CD4-positive, alpha-beta T cell treated with Interleukin-2 at 100 ng/mL for 4 hours (primary cell): ENCODE measurements around the gene NADSYN1.
"Not testable (repeated sequence)": the region's sequence is repeated elsewhere in the genome, so short reads cannot be mapped to it uniquely, and the experiment has no call there.

Experiments used
- DNase-seq: peaks from one replicate; pipeline ENCODE4 v3.0.0-alpha.2; 2020; ENCODE audit warnings: low spot score

The NADSYN1 gene

DNA sequence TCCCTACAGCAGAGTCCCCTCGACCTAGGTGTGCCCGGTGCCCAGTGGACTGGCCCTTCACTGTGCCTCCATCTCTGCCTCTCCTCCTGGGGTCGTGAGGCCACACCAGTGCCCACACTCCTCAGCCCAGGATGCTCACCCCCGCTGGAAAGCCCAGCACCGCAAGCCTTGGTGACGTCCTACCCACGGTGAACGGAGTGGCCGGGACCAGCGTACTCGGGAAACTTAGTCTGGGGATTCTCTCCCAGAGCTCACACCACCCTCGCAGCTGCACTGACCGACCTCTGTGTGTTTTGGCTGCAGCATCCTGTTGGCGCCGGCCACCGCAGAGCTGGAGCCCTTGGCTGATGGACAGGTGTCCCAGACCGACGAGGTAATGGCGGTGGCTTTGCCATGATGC, 38.5 kb downstream of the NADSYN1 start:
- no peak for DNase-seq

DNA sequence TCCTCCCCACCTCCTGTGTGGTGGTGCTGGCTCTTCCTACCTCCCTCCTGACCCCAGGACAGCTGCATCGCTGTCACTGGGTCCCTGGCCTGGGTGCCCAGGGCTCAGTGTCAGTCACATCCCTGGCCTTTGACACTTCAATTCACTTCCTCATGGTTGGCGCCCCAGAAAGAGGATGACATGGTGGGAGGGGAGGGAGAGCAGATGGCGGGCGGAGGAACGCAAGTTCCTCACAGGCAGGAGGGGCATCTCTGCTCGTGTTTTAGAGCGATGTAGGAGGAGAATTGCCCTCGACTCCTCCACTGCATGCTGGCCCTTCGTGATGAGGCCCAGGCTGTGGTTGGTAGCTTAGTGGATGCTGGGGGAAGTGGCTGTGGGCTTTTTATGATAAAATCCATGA, 38.9 kb downstream of the NADSYN1 start:
- no peak for DNase-seq

DNA sequence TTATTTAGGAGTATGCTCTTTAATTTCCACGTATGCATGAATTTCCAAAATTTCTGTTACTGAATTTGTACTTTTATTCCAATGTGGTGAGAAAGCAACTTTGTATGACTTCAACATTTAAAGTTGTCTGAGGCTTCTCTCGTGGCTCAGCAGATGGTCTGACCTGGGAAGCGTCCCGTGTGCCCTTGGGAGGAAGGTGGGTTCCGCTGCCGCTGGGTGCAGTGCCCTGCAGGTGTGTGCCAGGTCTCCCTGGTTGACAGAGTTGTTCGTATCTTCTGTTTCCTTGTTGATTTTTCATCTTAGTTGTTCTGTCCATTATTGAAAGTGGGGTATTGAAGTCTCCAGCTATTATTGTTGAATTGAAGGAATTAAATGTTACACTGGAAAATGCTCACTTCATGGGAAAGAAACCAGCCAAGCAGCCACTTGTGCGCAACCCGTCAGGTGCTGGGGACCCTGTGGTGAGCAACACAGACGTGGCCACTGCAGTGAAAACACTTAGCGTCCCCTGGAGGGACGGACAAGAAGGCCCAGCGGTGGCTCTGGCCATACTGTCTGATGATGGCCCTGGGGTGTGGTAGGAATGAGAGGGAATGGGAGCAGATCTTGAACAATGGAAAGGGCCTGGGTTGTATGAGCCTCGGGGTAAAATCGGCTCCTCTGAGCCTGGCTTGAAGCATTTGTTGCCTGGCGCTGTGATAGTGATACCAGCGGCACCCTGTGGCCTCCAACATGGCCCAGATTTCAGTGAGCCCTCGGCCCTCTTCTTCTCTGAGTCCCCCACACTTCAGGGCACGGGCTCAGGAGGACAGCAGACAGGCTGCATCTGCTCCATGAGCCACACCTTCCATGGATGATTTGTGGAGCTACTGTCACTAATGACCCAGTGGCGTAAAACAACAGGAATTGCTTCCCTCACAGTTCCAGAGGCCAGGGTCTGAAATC, 42.6 kb downstream of the NADSYN1 start:
- no peak for DNase-seq

DNA sequence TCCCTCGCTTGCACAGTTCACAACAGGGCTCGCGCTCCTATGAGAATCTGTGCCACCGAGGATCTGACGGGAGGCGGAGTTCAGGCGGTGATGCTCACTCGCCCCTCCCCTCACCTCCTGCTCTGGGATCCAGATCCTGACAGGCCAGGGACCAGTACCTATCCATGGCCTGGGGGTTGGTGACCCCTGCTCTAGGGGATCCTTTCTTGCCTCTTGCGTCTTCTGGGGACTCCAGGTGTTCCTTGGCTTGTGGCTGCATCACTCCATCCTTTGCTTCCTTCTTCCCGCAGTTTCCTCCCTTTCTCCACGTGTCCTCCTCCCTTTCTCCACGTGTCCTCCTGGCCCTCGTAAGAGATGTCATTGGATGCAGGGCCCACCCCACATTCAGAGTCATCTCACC, 43.4 kb downstream of the NADSYN1 start:
- DNase-seq = no peak

DNA sequence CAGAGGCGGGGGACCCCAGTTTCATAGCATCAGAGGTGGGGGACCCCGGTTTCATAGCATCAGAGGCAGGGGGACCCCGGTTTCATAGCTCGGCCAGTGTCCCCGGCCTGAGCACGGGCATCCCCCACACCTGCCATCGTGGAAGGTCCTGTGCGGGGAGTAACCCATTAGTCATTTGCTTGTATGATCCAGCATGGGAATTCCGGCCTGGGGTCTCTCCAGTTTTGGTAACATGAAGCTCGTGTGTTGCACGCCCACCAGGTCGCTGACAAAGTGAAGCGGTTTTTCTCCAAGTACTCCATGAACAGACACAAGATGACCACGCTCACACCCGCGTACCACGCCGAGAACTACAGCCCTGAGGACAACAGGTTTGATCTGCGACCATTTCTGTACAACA, 45.1 kb downstream of the NADSYN1 start:
- no peak for DNase-seq

DNA sequence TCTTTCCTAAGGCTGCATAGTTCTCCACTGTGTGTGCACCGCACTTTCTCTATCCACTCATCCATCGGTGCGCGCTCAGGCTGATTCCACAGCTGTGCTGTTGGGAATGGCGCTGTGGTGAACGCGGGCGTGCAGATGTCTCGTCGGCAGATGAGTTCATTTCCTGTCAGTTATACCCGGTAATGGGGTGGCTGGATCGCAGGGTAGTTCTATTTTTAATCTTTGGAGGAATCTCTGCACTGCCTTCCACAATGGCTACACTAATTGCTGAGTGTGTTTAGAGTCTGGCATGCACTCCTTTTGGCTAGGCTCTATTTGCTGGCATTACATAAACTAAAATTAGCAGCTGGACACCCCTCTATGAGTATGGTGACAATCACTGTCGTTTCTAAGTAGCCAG, 46.1 kb downstream of the NADSYN1 start:
- no peak for DNase-seq

DNA sequence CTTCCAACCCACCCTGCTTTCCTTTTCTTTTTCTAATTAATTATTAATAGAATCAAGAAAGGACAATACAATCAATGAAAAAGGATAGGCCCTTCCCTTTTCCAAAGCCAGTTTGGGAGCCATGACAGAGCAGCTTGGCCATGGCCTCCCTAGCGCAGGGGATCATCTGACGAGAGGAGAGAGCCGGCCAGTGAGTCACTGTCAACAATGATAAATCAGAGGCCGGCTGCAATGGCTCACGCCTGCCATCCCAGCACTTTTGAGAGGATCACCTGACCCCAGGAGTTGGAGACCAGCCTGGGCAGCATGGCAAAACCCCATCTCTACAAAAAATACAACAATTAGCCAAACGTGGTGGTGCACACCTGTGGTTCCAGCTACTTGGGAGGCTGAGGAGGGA, 46.5 kb downstream of the NADSYN1 start:
- no peak for DNase-seq

DNA sequence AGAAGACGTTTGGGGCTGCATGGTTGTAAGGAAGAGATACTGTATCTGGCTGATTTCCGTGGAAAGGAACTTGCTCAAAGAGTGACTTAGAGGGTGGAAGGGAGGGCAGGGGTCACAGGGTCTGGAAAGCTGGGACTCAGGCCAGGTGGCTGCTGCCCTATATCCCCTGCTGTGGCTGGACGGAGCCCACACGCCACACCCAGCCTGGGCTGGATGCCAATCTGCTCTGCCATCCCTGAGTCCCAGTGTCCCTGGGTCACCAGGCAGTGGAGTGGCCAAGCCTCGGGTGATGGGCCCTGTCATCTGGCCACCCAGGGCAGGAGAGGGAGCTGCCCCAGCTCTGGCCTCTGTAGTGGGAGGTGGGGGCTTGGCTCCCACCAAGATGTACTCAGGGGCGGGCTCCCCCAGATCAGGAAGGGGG, 47.6 kb downstream of the NADSYN1 start:
- no peak for DNase-seq

DNA sequence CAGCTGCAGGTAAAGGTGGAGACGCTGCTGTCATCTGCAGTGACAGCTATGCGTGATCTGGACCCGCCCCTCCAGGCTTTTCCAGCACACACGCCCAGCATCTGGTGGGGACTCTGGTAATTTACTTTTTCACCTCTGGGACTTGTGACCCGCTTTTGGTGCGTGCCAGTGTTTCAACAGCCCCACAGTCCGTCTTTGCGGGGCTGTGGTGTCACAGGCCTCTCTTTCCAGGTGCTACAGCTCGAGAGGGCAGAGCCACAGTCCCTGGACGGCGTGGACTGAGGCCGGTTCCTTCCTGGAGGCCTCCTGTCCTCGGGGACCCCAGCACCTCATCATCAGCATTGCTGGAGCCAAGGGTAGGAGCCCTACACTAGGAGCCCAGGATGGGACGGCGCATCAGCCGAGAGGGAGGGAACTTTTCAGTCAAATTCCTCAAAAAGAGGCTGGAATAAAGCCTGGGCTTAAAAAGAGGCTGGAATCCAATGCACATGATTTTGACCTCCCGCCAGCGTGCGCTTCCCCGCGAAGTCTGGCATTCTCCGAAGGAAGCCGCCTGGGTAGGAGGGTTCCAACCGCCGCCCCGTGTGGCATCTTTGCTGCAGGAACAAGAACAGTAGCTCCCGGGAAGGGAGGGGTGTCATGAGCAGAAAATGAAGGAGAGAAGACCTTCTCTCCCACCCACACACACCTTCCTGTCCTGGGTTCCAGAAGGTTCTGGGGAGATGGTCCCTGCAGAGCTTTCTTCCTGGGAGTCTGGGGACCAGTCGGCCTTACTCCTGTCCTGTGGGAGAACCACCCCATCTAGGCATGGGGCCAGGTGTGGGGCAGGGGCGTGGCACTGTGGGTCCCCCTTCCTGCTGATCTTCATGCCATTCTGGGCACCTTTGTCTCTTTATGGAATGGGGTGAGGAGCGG, 48.3 kb downstream of the NADSYN1 start:
- DNase-seq = no peak

DNA sequence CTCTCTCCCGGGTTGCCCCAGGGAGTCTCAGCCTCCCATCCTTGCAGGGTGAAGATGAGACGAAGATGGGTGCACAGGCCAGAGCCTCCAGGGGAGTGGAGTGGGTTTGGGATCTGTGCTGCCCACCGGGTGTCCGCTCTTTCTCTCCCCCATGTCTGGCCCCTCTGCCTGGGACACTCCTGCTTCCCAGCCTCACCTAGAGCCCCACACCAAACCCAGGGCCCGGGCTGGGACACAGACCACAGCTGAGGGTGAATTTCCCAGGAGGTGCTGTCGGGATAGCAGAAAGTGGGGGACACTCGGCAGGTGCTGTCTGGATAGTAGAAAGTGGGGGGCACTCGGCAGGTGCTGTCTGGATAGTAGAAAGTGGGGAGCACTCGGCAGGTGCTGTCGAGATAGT, 49.0 kb downstream of the NADSYN1 start:
- no peak for DNase-seq

DNA sequence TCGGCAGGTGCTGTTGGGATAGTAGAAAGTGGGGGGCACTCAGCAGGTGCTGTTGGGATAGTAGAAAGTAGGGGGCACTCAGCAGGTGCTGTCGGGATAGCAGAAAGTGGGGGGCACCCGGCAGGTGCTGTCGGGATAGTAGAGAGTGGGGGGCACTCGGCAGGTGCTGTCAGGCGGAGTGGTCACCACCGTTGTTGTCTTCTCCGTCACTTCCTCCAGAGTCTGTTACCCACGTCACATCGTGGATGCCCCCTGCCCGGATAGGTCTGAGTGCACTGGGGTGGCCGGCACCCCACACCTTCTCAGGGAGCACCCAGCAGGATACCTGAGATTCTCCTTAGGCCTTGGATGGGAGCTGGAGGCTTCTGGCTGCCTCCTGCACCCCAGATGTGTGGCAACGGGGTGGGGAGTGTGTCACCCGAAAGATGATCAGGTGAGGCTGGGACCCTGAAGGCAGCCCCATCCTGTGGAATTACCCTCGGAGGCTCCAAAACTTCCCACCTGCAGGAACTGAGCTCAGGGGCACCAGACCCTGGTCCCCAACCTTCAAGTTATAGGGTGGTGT, 50.0 kb downstream of the NADSYN1 start:
- no peak for DNase-seq

DNA sequence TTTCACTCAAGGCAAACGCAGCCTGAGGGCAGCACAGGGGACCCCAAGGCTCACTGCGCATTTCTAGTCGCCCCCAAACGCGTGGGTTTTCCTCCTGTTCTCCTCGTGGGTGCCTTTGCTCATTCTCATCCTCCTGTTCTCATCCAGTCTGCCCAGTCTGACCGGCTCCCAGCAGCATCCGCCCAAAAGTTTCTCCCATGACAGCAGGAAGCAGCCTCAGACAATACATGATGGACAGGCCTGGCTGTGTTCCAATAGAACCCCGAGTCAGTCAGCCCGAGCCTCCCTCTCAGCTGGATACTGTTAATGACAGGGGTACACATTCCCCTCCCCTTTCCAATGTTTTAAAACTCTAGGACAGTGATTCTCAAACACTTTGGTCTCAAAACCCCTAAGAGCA, 51.5 kb downstream of the NADSYN1 start:
- DNase-seq = no peak

DNA sequence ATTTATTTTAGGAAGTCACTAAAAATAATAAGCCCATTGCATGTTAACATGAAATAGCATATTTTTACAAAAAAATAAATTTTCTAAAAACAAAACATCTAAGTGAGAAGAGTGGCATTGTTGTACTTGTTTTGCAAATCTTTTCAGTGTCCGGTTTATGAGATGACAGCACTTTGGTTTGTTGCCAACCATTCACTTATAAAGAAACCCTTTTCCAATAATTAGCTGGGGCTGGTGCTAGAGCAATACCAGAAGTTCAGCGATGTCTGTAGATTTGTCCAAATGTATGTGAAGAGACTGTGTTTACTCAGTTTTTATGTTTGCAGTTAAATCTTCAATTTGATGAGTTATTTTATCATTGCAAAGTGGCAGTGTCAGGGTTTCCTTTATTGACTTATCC, 52.0 kb downstream of the NADSYN1 start:
- no peak for DNase-seq

DNA sequence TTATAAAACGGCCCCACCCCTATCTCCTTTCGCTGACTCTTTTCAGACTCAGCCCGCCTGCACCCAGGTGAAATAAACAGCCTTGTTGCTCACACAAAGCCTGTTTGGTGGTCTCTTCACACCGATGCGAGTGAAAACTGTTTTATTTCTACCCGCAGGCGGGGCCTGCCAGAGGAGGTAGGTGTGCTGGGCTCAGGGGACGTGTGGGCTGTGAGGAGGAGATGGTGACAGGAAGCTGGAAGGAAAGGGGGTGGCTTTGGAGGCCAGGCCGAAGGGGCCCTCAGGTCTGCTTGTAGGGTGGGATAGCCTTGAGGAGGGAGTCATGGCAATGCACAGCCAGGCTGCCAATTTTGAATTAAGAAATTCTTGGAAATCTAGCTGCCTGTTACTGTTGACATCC, 52.8 kb downstream of the NADSYN1 start:
- no peak for DNase-seq

DNA sequence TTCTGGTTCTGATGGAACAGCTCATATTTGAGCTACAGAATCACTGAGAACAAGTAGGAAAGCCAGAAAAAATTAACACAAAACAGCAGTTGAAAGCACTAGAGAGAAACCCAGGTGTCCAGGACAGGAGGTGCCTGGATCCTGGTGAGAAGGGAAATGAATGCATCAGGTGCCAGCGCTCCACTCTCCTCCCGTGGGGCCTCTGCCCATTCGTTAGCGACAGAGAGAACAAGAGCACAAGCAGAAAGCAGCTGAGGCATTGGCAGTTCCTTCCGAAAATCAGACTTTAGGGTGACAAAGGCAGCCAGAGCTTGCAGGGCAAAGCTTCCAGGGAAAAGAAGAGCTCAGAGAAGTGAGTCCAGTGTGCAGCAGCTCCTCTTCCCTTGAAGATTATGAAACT, 54.1 kb downstream of the NADSYN1 start:
- DNase-seq = no peak

DNA sequence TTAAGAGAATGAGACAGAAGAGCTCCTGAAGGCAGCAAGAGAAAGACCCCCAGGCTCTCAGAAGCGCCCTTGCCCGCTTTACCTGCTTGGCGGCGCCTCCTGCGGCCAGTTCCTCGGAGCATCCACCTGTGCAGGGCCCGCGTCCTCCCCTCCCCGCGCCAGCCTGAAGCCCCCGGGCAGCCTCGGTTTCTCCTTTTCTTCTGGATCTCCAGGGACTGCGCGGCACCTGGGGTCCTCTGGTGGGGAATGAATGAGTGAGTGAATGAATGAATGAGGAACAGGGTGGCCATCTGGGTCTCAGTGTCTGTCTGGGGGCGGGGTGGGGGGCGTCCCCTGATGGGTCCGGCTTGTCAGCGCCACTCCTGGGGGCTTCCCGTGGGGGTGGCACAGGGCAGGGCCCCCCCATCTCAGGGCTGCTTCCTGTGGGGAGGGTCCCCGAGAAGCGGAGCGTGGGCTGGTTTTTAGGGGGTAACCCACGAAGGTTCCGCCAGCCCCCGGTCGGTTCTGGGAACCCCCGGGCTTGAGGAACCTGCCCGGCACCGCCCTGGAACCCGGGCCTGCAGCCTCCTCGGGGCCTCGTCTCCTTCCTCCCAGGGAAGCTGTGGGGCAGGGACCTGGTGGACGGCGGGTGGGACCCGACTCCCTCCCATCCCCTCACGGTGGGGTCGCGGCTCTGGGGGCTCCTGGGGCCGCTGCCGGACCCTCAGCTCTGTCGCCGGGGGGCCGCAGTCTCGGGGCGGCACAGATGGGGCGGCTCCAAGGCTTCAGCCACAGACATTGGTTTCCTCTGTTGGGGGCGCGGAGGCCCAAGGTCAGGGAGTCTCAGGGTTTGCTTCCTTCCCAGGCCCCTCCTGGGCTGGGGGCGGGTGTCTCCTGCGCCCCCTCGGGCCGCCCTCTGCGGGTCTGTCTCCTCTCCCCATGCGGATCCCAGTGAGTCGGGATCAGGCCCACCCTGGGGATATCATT, 65.8 kb downstream of the NADSYN1 start:
- no peak for DNase-seq

DNA sequence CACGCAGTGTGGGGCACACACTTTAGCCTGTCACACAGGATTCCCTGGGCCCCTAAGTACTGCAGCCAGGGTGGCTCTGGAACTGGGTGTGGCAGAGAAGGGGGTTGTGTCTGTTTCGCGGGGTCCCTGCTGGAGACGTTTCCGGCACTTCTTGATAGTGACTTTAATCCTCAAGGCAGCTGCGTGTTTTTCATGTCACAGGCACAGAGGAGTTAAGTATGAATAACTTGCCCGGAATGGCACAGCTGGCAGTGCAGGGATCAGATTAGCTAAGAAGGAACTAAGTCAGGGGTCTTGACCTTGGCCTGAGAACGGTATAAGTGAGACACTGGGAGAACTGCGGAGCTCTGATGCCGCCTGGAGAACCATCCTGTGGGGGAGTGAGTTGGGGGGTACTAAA, 66.5 kb downstream of the NADSYN1 start:
- DNase-seq = no peak

DNA sequence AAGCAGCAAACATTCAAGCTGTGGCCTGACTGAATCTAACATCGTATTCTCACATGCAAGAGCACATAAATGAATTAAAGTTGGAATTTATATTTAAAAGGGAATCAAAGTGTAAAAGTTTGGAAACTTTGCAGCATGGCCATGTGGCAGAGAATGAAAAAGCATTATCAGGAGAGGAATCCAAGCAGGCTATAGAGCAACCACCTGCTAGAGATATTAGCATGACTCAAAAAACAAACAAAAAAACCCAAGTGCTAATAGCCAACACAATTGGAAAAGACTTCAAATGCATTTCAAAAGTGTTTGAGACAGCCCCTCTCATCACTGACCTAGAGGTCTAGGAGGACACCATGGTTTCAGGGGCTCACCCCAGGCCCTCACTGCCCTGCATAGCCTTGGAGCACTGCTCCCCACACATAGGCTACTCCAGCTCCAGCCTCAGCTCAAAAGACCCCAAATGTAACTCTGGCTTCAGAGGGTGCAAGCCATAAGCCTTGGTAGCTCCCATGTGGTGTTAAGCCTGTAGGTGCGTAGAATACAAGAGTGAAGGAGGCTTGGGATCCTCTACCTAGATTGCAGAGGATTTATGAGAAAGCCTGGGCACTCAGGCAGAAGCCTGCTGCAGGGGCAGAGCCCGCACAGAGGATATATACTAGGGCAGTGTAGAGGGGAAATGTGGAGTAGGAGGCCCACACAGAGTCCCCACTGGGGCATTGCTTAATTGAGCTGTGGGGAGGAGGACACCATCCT, 72.4 kb downstream of the NADSYN1 start:
- no peak for DNase-seq

DNA sequence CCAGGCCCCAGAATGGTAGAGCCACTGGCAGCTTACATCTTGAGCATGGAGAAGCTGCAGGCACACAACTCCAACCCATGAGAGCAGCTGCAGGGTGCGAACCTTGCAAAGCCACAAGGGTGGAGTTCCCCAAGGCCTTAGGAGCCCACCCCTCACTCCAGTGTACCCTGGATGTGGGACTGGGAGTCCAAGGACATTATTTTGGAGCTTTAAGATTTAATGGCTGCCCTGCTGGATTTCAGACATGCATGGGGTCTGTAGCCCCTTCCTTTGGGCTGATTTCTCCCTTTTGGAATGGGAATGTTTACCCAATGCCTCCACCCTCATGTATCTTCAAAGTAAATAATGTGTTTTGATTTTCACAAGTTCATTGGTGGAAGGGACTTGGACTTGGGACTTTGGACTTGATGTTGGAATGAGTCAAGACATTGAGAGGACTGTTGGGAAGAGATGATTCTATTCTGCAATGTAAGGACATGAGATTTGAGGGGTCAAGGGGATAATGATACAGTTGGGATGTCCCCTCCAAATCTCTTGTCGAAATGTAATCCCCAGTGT, 73.0 kb downstream of the NADSYN1 start:
- no peak for DNase-seq

DNA sequence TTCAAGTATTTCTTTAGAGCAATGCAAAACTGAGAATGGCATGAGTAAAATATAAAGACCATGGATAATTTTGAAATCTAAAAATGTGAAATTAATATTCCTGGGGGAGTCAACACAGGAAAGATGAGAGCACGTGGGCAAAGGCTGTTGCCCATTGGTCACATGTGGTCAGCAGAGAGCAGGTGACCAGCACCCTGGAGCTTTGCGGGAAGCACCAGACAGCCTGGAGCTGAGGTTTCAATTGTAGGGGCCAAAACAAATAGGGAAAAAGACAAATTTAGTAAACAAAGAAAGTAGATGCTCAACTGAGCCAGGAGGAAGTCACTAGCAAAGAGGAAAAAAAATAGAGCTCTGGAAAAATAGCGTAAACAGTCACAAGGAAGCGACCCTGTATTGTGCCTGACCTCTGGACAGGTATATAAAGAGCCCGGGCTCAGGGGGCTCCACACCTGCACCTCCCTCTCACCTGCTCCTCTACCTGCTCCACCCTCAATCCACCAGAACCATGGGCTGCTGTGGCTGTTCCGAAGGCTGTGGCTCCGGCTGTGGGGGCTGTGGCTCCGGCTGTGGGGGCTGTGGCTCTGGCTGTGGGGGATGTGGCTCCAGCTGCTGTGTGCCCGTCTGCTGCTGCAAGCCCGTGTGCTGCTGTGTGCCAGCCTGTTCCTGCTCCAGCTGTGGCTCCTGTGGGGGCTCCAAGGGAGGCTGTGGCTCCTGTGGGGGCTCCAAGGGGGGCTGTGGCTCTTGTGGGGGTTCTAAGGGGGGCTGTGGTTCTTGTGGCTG, 74.0 kb downstream of the NADSYN1 start, which contains the start of gene KRTAP5-7:
Gene KRTAP5-7 (plus strand): TSS at position 472 of the 780 bp plus-strand sequence. CDS start 34 bp downstream, at position 506.
- DNase-seq = not testable (repeated sequence)
